Stomach (tissue), 4 donors: ENCODE data around the gene LYRM4.

Source experiments
- POLR2A ChIP-seq, 4 donors: fragments of 450-650 bp; IDR thresholded peaks; one replicate each; pipeline ENCODE4 v1.6.1; 2016; ENCODE audit warnings: antibody characterized with exemption in 4 of 4, control low read depth in 2 of 4, mild to moderate bottlenecking in 1 of 4, moderate library complexity in 1 of 4
- POLR2AphosphoS5 ChIP-seq, 3 donors: sonication (generic); formaldehyde crosslinking; IDR thresholded peaks; one replicate each; pipeline ENCODE4 v1.6.1; 2016; ENCODE audit warnings: antibody characterized with exemption in 3 of 3
- TF ChIP-seq, protein P1 (sequence below), 7 experiments: fragments of 450-650 bp in 4 of 7; fragments of 200-600 bp in 3 of 7; sonication (generic) in 3 of 7; IDR thresholded peaks; one replicate each; pipeline ENCODE4 v1.5.1; 2016 to 2019; ENCODE audit warnings: antibody characterized with exemption in 7 of 7, control low read depth in 2 of 7, mild to moderate bottlenecking in 1 of 7

- TF ChIP-seq, protein P1, sequence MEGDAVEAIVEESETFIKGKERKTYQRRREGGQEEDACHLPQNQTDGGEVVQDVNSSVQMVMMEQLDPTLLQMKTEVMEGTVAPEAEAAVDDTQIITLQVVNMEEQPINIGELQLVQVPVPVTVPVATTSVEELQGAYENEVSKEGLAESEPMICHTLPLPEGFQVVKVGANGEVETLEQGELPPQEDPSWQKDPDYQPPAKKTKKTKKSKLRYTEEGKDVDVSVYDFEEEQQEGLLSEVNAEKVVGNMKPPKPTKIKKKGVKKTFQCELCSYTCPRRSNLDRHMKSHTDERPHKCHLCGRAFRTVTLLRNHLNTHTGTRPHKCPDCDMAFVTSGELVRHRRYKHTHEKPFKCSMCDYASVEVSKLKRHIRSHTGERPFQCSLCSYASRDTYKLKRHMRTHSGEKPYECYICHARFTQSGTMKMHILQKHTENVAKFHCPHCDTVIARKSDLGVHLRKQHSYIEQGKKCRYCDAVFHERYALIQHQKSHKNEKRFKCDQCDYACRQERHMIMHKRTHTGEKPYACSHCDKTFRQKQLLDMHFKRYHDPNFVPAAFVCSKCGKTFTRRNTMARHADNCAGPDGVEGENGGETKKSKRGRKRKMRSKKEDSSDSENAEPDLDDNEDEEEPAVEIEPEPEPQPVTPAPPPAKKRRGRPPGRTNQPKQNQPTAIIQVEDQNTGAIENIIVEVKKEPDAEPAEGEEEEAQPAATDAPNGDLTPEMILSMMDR (IDR thresholded peaks at IDR 0.05): no peak
- no peak for TF ChIP-seq POLR2A (IDR thresholded peaks at IDR 0.05)
- TF ChIP-seq POLR2AphosphoS5 (IDR thresholded peaks at IDR 0.05): no peak
Measured at GRCh38 chr6:5202206-5202605, 58.5 kb downstream of the LYRM4 start.
